GM18508 (cell line): ENCODE results near the gene NUP58.
"Not testable (repeated sequence)": the region's sequence is repeated elsewhere in the genome, so short reads cannot be mapped to it uniquely, and the experiment has no call there.

Experiments
- ATAC-seq: cut with Tn5 transposase; IDR thresholded peaks from one replicate; pipeline ENCODE4 v1.9.1; 2021; ENCODE audit warnings: moderate number of reproducible peaks; ENCODE audit not compliant: insufficient read depth, unreplicated experiment

NUP58 gene

GRCh38 chr13:25302121-25302520 is 696 bp downstream of the NUP58 start:
- ATAC-seq, result no peak

DNA sequence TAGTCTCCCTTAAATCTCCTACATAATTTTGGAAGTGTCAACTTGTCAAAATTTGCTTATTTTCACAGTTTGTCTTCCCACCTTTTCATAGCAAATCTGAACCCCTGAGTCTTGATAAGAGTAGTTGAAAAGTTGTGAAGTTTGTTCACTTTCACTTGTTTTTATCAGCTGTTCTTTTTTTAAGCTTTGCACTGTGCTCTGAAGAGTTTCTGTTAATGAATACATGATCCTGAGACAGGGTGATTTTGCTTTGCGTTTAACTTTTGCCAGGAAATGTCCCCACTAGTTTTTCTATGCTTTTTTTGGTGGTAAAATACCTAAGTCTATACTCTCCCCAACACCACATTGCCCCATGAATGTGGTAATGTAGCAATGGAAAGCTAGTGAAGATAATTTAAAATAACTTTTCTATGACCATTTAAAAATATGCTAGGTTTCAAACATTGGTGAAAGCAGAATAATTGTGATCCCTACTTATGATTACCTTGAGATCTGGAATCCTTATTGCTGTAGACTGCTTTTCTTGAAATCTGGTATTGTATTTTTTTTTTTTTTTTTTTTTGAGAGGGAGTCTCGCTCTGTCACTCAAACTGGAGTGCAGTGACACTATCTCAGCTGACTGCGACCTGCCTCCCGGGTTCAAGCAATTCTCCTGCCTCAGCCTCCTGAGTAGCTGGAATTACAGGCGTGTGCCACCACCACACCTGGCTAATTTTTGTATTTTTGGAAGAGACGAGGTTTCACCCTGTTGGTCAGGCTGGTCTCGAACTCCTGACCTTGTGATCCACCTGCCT is 5.4 kb downstream of the NUP58 start:
- ATAC-seq, result no peak

- no peak for ATAC-seq
These were observed 9.5 kb downstream of the NUP58 start for GRCh38 chr13:25310891-25311290.

DNA sequence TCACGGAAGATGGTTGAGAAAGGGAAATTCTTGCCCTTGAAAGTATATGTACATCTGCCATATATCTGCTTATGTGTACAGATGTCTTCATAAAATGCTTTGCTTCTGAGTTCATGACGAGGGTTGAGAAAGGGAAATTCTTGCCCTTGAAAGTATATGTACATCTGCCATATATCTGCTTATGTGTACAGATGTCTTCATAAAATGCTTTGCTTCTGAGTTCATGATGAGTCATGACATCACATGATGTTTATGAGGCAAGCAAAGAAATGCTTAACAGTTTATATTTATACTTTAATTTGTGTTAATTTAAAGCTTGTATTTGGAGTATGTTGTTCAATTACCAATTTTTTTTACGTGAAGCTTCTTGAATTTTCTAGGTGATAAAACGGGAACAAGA is 17.5 kb downstream of the NUP58 start:
- ATAC-seq, result not testable (repeated sequence)

DNA sequence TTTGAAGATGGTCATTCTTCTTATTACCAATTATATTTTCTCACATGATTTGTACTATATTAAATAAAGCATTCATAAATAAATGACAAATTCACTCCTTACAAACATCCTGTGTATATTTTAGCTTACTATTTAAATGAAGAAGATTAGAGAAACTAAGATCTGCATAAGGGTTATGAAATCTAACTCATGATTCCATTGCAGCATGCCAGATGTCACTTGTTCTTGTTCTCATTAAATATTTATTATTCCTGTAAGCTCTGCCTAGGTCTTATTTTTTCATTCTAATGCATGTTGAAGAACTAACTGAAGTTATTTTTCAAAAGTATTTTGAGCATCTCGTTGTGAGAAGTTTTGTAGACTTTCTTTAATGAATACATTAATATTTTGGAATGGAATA is 18.3 kb downstream of the NUP58 start:
- ATAC-seq, result no peak

DNA sequence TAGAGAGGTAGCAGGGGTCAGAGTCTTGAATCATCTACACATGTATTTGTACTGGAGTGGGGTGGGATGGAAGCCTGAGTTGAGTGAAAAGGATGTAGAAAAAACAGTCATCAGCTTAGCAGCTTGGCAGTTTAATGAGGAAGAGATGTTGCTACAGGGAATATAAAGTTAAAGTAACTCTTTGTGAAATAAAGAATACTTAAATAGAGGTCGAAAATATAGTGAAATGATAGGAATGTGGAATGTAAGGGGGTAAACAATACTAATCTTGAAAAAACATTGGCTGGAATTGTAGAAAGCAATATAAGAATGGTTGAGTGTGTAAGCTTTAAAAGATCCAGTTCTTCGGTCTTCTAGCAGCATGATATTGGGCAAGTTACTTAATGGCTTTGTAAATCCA is 22.7 kb downstream of the NUP58 start:
- ATAC-seq, result no peak

GRCh38 chr13:25329706-25330105 is 28.3 kb downstream of the NUP58 start:
- ATAC-seq, result no peak

DNA sequence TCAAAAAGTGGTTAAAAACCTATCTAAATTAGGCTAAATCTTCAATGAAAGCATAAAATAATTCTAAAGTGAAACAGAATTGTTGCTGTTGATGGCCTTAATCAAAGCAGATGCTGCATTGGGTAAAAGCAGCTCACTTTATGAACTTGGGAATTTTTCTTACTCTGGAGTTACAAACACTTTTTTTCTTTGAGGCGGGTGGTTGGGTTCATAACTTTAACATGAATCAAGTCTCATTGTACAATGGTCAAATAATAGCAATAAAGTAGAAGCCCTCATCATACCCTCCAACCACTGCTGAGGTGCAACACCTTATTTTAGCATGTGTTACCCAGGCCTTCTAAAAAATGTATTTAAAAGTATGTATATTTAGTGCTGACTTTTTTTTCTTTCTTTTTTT is 29.1 kb downstream of the NUP58 start:
- ATAC-seq, result no peak

- ATAC-seq, result no peak
These were observed 34.4 kb downstream of the NUP58 start for GRCh38 chr13:25335856-25336255.

GRCh38 chr13:25345576-25345975 is 44.2 kb downstream of the NUP58 start:
- no peak for ATAC-seq

DNA sequence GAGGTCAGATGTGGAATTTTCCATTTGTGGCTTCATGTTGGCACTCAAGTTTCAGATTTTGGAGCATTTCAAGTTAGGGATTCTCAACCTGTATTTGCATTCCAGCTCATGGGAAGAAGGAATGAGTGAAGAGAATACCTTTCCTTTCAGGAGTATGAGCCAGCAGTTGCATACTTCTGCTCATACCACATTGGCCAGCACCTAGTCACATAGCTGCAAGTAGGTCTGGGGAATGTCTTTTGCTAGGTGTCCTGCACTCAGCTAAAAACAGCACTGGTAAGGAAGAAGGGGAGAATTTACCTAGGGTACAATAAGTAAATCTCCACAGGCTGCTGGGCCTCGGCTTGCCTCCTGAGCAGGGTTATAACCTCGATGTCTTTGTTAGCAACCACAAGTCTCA is 45.7 kb downstream of the NUP58 start:
- ATAC-seq, result no peak

- no peak for ATAC-seq
These were observed 50.0 kb downstream of the NUP58 start for GRCh38 chr13:25351404-25351803.

- ATAC-seq, result no peak
These were observed 50.8 kb downstream of the NUP58 start for GRCh38 chr13:25352230-25352629.

GRCh38 chr13:25352806-25353205 is 51.4 kb downstream of the NUP58 start:
- no peak for ATAC-seq

GRCh38 chr13:25353344-25353743 is 51.9 kb downstream of the NUP58 start:
- ATAC-seq, result no peak

DNA sequence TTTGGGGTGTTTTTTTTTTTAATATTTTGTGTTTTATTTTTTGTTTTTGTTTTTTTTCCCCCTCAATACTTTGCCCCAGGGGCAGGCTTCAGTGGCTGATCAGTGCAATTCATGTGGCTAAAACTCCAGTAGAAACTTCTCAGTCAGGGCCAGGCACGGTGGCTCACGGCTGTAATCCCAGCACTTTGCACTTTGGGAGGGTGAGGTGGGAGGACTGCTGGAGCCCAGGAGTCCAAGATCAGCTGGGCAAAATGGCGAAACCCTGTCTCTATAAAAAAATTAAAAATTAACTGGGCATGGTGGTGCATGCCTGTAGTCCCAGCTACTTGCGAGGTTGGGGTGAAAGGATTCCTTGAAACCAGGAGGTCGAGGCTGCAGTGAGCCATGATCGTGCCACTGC is 53.0 kb downstream of the NUP58 start:
- no peak for ATAC-seq

DNA sequence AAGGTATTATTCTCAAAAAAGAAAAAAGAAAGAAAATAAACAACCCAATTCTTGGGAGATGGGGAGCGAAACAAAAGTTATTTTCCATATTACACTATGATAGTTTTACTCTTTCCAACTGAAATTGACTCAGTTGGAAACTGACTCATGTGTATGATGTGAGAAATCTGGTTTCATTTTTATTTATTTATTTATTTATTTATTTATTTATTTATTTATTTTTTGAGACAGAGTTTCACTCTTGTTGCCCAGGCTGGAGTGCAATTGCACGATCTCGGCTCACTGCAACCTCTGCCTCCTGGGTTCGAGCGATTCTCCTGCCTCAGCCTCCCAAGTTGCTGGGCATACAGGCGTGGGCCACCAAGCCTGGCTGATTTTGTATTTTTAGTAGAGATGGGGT is 59.0 kb downstream of the NUP58 start:
- not testable (repeated sequence) for ATAC-seq

GRCh38 chr13:25365720-25366235 is 64.4 kb downstream of the NUP58 start:
- no peak for ATAC-seq

DNA sequence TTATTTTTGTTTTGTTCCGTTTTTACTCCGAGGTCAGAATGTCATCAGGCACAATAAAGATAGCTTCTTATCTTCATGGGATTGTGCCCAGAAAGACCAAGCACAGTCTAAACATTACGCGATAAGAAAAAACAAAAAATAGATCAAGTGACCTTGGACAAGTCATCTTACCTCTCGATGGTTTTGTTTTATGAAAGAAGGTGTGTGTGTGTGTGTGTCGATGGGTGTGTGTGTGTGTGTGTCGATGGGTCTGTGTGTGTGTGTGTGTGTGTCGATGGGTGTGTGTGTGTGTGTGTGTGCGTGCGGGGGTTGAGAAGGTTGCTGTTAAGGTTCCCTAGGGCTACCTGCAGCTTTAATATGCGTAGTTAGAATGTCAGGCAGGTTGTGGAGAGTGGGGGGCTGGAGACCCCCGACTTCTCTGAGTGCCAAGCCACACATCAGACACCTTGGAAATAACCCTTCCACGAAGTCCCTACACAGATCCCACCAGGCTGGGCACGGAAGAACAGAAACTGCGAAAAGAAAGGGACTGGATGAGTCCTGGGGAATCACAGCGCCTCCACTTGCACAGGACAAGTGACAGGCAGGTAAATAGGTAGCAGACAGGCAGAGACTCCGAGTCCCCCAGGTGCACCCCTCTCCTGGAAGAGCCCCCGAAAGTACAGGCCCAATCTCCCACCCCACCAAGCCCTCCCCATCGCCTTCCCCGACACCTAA is 69.9 kb downstream of the NUP58 start:
- ATAC-seq, result no peak

DNA sequence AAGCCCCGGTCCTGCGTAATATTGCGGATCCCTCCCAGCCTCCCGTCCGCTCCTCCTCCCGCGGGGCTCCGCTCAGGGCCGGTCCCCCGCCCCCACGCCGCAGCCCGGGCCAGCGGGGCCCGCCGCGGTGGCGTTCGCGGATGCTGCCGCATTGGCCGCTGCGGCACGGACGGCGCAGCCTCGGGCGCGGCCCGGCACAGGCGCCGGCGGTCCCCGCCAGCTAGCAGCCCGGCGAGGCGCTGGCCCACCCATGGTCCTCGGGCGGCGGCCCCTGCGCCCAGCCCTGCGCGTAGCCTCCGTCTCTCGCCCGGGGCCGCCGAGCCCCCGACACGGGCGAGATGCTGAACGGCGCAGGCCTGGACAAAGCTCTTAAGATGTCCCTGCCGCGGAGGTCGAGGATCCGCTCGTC is 70.5 kb downstream of the NUP58 start, which contains the start of gene ATP8A2:
ATP8A2 (plus strand) TSS at position 100 of the 409 bp plus-strand sequence; CDS start at position 339, 239 bp downstream.
- ATAC-seq, result no peak

- ATAC-seq, result no peak
These were observed 71.1 kb downstream of the NUP58 start for GRCh38 chr13:25372284-25373081.
